AG04450 (cell line): ENCODE results near the gene PLA2G2C. TPM values are rescaled to one million over a fixed set of nuclear protein-coding genes. Genes with fewer than 3 reads are reported as not detected.
"Not testable (repeated sequence)": the region's sequence is repeated elsewhere in the genome, so short reads cannot be mapped to it uniquely, and the experiment has no call there.

Experiments
- CTCF ChIA-PET: fragments of 300-600, 350-600 bp; formaldehyde crosslinking; extraction: SDS; loops from one replicate; lab custom pipeline; 2022; ENCODE audit warnings: antibody characterized with exemption, inconsistent platforms; lab: Charles Lee
- POLR2A ChIA-PET: fragments of 350-600 bp; formaldehyde crosslinking; extraction: SDS; loops from one replicate; lab custom pipeline; 2021; ENCODE audit warnings: antibody characterized with exemption, inconsistent platforms; lab: Yijun Ruan, JAX
- DNase-seq: peaks from one replicate; pipeline ENCODE4 v3.0.0-alpha.2; 2011; ENCODE audit warnings: low read depth, low spot score
- H3K27ac ChIP-seq: one replicate; pipeline ENCODE4 v1.5.1; 2012; ENCODE audit warnings: low read depth, low read length, control low read depth
- H3K27me3 ChIP-seq: one replicate; pipeline ENCODE4 v1.6.0; 2012; ENCODE audit warnings: low read length; ENCODE audit not compliant: control insufficient read depth, insufficient read depth
- H3K4me3 ChIP-seq: 2 replicates; pipeline ENCODE4 v1.5.1; 2011; ENCODE audit warnings: mild to moderate bottlenecking, low read depth, low read length, control low read depth
- H3K9me3 ChIP-seq: 2 replicates; pipeline ENCODE4 v1.5.1; 2012; ENCODE audit warnings: low read length; ENCODE audit not compliant: control insufficient read depth, insufficient read depth
- CTCF ChIP-seq: IDR thresholded peaks from 2 replicates; pipeline ENCODE4 v1.5.1; 2011; ENCODE audit warnings: low read depth, low read length, control low read depth, inconsistent platforms
- polyA plus RNA-seq: library from polyadenylated mRNA; depleted of rRNA; stranded (reverse); fragments of >200 nt; gene quantifications from 2 replicates; pipeline ENCODE4 v1.2.3, GENCODE V29; 2011

Gene PLA2G2C
- polyA plus RNA-seq, 1 experiment, result not detected

GRCh38 chr1:20137604-20138003 lies 48.7 kb downstream of the PLA2G2C start:
- POLR2A ChIA-PET, result no interaction called here

GRCh38 chr1:20137055-20137454 lies 49.3 kb downstream of the PLA2G2C start:
- Histone ChIP-seq H3K27ac (no peak overlapping the region), H3K9me3 (no peaks in the 10 kb centered on the region), H3K4me3 (no peak overlapping the region), H3K27me3 (peaks cover 16% of the 10 kb centered on the region)
- CTCF ChIA-PET, result no interaction called here
- no peak for DNase-seq
- no peak for TF ChIP-seq CTCF
- POLR2A ChIA-PET, result no interaction called here

More at GRCh38 chr1:20137604-20138003, 48.7 kb downstream of the PLA2G2C start:
- peaks cover 18% of the 10 kb centered on the region for H3K27me3 ChIP-seq
- no peak for DNase-seq
- CTCF ChIA-PET, result no interaction called here
- no peak overlapping the region for H3K4me3 ChIP-seq
- no peak for TF ChIP-seq CTCF
- no peaks in the 10 kb centered on the region for H3K9me3 ChIP-seq
- no peak overlapping the region for H3K27ac ChIP-seq

GRCh38 chr1:20136249-20136648 lies 50.1 kb downstream of the PLA2G2C start:
- H3K27ac ChIP-seq, result no peak overlapping the region
- CTCF ChIA-PET, result no interaction called here
- no peaks in the 10 kb centered on the region for H3K9me3 ChIP-seq
- no peak for TF ChIP-seq CTCF
- DNase-seq, result no peak
- H3K27me3 ChIP-seq, result peaks cover 16% of the 10 kb centered on the region
- POLR2A ChIA-PET, result no interaction called here
- H3K4me3 ChIP-seq, result no peak overlapping the region

GRCh38 chr1:20134995-20135394 lies 51.3 kb downstream of the PLA2G2C start:
- DNase-seq, result no peak
- TF ChIP-seq CTCF, result no peak
- Histone ChIP-seq H3K4me3 (no peak overlapping the region), H3K27me3 (peaks cover 15% of the 10 kb centered on the region), H3K27ac (no peak overlapping the region), H3K9me3 (no peaks in the 10 kb centered on the region)
- ChIA-PET POLR2A (no interaction called here), CTCF (no interaction called here)

- CTCF ChIA-PET, result not testable (repeated sequence)
Observed at GRCh38 chr1:20130518-20130917, 55.8 kb downstream of the PLA2G2C start.

More at GRCh38 chr1:20130518-20130917, 55.8 kb downstream of the PLA2G2C start:
- DNase-seq, H3K9me3 ChIP-seq, H3K27ac ChIP-seq, H3K27me3 ChIP-seq, H3K4me3 ChIP-seq, POLR2A ChIA-PET: not testable (repeated sequence)
